KOPT-K1 (cell line): ENCODE results near the gene HMX3.
A peak's percentile ranks its signal among the peaks of the same experiment; 100 is the strongest.

Experiments
- H3K27ac ChIP-seq: fragments of 200-600 bp; sonication (generic); 2 replicates; pipeline ENCODE4 v1.5.1; 2016; ENCODE audit warnings: antibody characterized with exemption, mild to moderate bottlenecking, low read depth, low read length; ENCODE audit not compliant: poor library complexity, severe bottlenecking
- H3K36me3 ChIP-seq: fragments of 200-600 bp; sonication (generic); 2 replicates; pipeline ENCODE4 v1.5.1; 2017; ENCODE audit warnings: antibody characterized with exemption, mild to moderate bottlenecking, low read length, moderate library complexity; ENCODE audit not compliant: insufficient read depth
- H3K9me3 ChIP-seq: fragments of 200-600 bp; sonication (generic); 2 replicates; pipeline ENCODE4 v1.5.1; 2017; ENCODE audit warnings: antibody characterized with exemption, low read length, mild to moderate bottlenecking; ENCODE audit not compliant: insufficient read depth, poor library complexity, severe bottlenecking

HMX3 gene

DNA sequence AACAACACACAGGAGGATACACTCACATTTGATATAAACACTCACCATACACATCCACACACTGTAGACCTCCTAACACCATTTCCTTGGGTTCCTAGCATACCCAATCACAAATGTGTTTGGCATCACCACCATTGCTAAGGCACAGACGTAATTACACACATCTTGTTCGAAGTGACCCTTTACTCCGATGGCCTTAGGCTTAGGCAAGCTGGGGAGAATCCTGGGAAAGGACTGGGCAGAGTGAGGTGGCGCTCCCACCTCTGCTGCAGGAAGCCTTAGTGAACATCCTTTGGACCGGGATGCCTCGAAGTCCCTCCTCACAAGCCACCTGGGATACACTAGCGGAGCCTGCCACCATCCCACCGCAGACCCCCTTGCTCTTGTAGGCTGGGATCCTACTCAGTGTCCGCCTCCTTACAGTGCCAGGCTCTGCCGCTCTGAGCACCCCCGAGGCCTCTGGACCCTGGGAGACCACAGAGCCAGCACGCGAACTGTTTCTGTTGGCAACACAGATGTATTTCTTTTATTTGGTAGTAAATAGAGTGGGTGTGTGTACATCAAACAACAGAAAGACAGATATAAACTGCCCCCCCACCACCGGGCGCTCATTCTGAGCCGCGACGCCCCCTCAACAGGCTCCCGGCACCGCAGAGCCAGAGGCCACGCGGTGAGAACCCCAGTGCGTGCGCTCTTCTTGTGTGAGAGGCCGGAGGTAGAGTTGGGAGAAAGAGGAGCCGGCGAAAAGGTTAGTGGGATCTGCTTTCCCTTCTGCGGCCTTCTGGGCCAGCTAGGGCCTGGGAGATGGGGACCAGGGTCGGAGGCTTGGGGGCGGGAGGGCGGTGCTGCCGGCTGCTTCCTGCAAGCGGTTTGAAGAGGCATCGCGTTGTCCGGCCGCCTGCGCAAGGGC is 6.3 kb downstream of the HMX3 start:
- H3K36me3 ChIP-seq = no peaks in the 10 kb centered on the region
- no peak overlapping the region for H3K27ac ChIP-seq
- peaks cover 2% of the 10 kb centered on the region for H3K9me3 ChIP-seq

DNA sequence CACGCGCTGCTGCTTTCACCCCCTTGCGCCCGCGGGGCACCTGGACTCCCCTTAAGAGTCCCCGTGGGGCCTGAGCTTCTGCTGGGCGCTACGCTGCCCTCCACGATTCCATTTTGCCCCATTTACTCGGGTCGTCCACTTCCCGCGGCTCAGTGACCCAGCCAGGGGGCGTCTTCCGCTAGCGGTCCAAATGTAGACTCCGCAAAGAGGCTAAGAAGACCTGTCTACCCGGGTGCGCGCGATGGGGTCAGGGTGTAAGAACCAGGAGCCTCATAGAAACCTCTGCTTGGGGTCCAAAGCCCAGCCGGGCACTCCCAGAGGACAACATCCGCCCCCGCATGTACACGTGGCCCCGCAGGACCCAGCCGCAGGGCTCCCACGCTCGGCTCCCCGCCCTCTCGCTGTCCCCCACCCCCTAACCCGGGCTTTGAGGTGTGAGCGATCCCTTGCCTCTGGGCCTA is 7.0 kb downstream of the HMX3 start:
- no peak overlapping the region for H3K27ac ChIP-seq
- H3K36me3 ChIP-seq = no peaks in the 10 kb centered on the region
- peaks cover 3% of the 10 kb centered on the region for H3K9me3 ChIP-seq

GRCh38 chr10:123143162-123143824 is 7.5 kb downstream of the HMX3 start:
- H3K9me3 ChIP-seq = peaks cover 8% of the 10 kb centered on the region
- no peaks in the 10 kb centered on the region for H3K36me3 ChIP-seq
- no peak overlapping the region for H3K27ac ChIP-seq

GRCh38 chr10:123143825-123144168 is 8.0 kb downstream of the HMX3 start:
- H3K9me3 ChIP-seq = peaks cover 12% of the 10 kb centered on the region
- H3K27ac ChIP-seq = no peak overlapping the region
- H3K36me3 ChIP-seq = no peaks in the 10 kb centered on the region

DNA sequence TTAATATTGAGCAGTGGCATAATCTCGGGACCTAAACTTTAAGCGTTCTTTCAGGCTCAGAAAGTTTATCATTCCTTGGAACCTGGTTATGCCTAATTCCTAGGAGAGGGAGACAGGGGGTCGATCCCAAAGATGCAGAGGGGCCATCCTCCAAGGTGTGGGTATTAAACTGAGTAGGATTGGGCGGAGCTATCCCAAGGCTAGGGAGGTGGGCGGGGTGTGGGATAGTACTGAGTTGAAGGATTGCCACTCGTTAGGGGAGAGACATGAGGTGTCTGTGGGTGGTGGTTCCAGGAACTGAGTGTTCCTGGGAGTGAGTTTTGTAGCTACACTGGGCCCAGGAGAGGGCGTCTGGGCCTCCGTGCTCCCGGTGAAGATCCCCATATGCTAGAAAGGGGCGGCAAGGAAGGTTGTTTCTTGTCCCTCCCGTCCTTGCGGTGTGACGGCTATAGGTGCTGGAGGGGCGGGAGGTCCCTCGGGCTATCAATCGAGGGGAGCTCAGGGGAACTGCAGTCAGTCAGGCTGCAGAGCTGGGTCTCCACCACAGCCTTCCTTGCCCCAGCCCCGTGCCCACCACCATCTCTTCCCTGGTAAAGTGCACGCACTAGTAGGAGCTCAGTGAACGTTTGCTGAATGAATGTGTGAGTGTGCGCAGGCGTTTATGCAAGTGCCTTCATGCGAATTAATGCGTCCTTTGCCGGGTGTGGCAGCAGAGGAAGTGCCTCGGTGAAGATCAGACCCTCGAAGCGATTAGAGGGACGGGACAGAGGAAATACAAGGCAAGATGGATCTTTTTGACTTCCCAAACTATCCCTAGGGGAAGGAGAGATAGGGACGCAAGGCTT is 9.1 kb downstream of the HMX3 start:
- Histone ChIP-seq H3K9me3 (peaks cover 17% of the 10 kb centered on the region), H3K36me3 (no peaks in the 10 kb centered on the region), H3K27ac (no peak overlapping the region)

GRCh38 chr10:123145542-123146012 is 9.8 kb downstream of the HMX3 start:
- Histone ChIP-seq H3K36me3 (no peaks in the 10 kb centered on the region), H3K27ac (no peak overlapping the region), H3K9me3 (peaks cover 21% of the 10 kb centered on the region)

DNA sequence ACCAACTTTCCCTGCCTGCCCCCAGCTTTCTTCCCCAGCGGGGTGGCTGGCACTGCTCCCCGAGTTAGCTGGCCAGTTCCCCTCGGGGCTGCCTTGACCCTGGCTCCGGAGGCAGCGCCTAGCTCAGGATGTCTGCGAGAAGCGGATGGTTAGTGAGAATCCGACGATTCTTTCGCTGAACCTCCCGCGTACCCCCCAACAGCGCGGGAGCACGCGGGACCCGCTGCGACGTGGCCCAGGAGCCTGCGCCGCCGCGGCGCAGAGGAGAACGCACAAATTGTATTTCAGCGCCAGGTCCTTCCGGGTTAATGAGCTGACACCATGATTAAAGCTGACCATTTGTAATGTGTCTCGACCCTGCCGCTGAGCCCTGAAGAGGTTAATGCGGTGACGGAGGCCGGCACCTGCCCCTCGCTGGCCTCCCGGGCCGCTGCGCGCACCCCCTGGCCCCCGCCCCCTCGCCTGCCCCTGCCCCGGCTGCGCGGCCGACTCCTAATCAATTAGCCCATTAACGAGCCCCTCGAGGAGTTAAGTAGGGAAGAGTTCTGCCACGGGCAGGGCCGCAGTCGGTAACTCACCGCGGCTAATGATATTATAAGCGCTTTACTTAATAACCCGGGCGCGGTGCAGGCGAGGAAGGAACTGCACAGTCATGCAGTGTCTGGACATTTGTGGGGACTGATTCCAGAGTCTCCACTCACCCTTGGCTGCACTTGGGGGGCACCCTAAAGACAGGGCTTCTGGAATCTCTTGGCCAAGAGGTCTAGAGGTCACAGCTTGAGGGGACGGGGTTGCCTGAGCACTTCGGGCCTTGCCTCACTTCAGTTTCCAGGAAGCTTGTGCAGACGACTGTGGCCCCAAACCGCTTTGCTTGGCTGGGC is 10.5 kb downstream of the HMX3 start:
- Histone ChIP-seq H3K27ac (no peak overlapping the region), H3K9me3 (peaks cover 25% of the 10 kb centered on the region), H3K36me3 (no peaks in the 10 kb centered on the region)

DNA sequence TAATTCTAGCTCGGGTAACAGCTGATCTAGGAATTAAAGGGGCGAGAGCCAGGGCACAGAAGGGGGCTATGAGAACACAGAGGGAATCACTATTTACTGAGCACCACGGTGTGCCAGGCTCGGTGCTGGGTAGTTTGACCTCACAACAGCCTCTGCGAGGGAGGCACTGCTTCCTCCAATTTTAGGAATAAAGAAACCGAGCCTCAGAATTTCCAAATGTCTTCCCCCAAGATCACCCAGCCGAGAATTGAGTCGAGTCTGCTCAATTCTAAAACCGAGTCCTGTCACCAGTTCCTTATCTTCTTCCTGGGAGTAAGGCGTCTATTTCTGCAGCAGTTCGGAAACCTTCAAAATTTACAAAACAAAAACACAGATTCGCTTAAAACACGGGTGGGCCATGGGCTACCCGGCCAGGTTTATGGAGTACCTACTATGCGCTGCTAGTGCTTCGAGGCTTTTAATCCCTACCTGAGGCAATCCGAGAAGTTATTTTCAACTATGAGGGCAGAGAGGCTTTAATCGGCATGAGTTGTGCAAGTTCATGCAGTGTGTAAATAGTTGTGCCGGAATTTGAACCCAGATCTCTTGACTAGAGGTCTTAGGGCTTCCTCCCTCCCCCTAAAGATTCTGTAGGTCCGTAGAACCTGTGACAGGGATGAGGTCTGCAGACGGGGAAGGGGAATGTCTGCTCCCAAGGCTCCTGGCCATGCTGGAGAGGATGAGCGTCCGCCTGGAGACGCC is 11.3 kb downstream of the HMX3 start:
- H3K27ac ChIP-seq = no peak overlapping the region
- H3K36me3 ChIP-seq = no peaks in the 10 kb centered on the region
- H3K9me3 ChIP-seq = peaks cover 25% of the 10 kb centered on the region

GRCh38 chr10:123147635-123148413 is 12.1 kb downstream of the HMX3 start, which contains the start of gene HMX2:
Gene HMX2 (plus strand): TSS chr10:123148136. CDS start chr10:123148379, 243 bp downstream.
- H3K9me3 ChIP-seq = peaks cover 25% of the 10 kb centered on the region
- H3K36me3 ChIP-seq = no peaks in the 10 kb centered on the region
- peak within 1 kb of the TSS; percentile 27 for H3K27ac ChIP-seq

DNA sequence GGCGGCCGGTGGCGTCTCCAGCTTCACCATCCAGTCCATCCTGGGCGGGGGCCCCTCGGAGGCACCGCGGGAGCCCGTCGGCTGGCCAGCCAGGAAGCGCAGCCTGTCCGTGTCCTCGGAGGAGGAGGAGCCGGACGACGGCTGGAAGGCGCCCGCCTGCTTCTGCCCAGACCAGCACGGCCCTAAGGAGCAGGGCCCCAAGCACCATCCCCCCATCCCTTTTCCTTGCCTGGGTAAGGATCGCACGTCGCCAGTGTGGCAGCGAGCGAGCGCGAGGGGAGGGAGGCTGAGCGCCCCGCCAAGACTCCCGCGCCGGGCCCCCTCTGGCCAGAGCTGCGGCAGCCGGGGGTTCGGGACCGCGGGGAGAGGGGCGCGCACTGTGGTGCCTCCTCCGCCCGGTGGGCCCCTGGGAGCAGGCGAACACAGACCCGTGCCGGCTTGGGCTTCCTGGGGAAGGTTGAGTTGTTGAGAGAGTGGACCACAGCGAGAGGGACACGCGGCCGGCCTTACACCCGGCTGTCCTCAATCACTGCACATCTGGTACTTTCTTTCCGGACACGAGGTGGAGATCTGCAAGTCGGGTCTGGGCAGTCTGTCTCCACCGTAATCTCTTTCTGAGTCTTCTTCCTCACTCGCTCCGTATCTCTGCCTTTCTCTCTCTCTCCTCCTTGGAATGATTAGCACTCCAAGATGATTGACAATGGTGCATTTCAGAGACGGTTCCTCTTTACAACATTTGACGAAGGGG is 12.8 kb downstream of the HMX3 start:
- peak overlapping the region; percentile 27 for H3K27ac ChIP-seq
- H3K36me3 ChIP-seq = no peaks in the 10 kb centered on the region
- H3K9me3 ChIP-seq = peaks cover 25% of the 10 kb centered on the region

DNA sequence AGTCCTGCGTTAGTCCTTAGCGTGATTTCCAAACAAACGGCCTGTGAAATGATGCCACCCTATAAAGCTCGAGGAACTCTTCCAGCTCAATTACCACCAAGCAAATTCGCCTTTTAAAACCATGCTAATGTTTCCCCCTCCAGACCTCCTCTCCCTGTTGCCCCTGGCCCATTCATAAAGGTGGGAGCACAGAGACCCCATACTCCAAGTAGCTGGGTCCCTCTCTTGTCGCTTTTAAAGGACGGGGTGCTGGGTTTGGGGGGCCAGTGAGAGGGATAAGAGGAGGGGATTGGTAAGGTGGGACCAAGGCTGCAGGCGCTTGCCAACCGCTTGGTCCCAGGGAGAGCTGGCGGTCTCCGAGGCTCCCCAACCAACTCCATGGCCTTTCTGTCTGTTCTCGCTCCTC is 13.4 kb downstream of the HMX3 start:
- H3K9me3 ChIP-seq = peaks cover 25% of the 10 kb centered on the region
- H3K27ac ChIP-seq = no peak overlapping the region
- no peaks in the 10 kb centered on the region for H3K36me3 ChIP-seq

DNA sequence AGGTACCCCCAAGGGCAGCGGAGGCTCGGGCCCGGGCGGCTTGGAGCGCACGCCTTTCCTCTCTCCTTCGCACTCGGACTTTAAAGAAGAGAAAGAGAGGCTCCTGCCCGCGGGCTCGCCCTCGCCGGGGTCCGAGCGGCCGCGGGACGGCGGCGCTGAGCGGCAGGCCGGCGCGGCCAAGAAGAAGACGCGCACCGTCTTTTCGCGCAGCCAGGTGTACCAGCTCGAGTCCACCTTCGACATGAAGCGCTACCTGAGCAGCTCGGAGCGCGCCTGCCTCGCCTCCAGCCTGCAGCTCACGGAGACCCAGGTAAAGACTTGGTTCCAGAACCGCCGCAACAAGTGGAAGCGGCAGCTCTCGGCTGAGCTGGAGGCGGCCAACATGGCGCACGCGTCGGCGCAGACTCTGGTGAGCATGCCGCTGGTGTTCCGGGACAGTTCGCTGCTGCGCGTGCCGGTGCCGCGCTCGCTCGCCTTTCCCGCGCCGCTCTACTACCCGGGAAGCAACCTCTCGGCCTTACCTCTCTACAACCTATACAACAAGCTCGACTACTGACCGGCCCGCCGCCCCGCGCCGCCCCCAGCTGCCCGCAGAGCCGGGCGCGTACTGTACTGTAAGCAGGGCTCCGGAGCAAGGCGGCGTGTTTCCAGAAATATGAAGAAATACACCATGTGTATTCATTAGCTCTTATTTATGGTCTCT is 13.9 kb downstream of the HMX3 start:
- peaks cover 25% of the 10 kb centered on the region for H3K9me3 ChIP-seq
- H3K36me3 ChIP-seq = no peaks in the 10 kb centered on the region
- H3K27ac ChIP-seq = no peak overlapping the region
